Skin epidermis (tissue), 12 donors: ENCODE results near the gene POLDIP3.

Experiments used
- H3K27ac ChIP-seq, 21 experiments: fragments of 200-600 bp; sonication (generic) in 11 of 21; one replicate each; pipeline ENCODE4 v1.5.0; 2020; ENCODE audit warnings: mild to moderate bottlenecking in 3 of 21, inconsistent platforms in 2 of 21, moderate library complexity in 2 of 21
- H3K4me3 ChIP-seq, 7 experiments: fragments of 200-600 bp; sonication (generic) in 2 of 7; one replicate each; pipeline ENCODE4 v1.5.0; 2020; ENCODE audit warnings: inconsistent platforms in 2 of 7, mild to moderate bottlenecking in 2 of 7, moderate library complexity in 1 of 7

The POLDIP3 gene, protein sequence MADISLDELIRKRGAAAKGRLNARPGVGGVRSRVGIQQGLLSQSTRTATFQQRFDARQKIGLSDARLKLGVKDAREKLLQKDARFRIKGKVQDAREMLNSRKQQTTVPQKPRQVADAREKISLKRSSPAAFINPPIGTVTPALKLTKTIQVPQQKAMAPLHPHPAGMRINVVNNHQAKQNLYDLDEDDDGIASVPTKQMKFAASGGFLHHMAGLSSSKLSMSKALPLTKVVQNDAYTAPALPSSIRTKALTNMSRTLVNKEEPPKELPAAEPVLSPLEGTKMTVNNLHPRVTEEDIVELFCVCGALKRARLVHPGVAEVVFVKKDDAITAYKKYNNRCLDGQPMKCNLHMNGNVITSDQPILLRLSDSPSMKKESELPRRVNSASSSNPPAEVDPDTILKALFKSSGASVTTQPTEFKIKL

DNA sequence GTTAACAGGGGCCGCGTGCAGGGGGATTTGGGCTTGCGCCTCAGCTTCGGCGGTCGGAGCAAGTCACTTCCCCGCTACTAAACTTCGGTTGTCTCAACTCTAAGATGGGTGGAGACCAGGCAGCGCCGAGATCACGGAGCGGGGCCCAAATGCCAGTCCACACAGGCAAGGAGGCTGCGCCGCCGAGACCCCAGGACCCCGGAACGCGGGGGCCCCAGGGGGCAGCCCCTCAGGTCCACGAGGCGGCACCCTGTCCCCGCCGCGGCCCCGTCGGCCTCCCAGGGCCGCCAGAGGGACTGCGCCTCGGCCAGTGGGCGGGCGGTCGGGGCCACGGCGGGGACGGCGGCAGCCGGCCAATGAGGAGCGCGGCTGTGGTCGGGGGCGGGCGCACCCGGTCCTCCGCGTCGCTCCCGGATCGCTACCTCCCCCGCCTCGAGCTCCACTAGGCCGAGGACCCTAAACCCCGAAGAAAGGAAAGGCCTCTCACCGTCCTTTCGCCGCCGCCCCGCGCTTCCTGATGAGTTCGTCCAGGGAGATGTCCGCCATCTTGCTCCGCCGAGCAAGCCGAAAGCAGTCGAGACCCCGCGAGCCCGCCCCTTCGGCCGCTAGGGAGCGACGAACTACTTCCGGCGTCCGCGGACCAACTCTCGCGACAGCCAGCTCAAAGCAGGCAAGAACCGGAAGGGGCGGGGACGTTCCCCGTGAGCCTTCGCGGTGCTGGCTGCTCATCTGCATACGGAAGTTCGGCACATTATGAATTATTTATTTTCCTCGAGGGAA is at the start of gene POLDIP3:
Gene POLDIP3 (minus strand): TSS at position 572 of the 780 bp plus-strand sequence. CDS start 26 bp downstream, at position 546.
- Histone ChIP-seq H3K4me3 (peak within 1 kb of the TSS; percentile 62 to 82 (median 78)), H3K27ac (peak within 1 kb of the TSS; percentile 89 to 99 (median 97))

DNA sequence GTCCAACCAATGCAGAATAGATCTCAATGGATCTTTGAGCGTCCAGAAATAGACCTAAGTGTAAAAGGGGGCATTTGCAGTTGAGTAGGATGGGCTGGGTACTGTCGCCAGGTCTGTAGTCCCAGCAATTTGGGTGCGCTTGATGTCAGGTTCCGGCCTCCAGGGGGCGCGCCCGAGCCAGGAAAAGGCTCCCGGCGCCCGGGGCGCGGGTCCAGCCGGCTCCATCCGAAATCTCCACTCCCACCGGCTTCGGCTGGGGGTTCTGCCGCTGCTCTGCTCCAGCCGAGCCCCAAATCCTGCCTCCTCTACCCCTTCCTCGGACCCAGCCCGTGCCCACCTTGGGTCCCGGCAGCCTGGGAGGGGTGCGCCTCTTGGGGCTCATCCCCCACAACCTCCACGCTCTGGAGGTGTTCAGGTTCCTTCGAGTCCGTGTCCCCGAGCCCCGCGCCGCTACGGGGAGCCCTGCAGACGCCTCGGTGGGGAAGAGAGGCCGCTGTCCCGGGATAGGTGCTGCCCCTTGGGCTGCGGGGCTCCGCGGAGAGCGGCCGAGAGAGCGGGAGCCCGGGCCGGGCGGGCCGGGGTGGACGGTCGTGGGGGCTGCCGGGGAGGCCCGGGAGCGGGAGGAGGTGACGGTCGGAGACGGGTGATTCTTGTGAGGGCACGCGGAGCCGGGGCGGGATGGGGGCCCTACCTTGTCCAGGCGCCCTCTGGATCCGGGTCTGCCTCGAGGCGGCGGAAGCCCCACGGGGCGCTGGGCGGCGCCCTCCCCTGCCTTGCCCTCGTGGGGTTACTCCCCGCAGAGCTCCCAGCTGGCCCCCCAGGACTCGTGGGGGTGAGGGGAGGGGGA is 47.5 kb upstream of the POLDIP3 start:
- peak overlapping the region in 14 of 21 experiments; percentile 1 to 79 (median 60) for H3K27ac ChIP-seq
- peak overlapping the region; percentile 26 to 43 (median 37) for H3K4me3 ChIP-seq

DNA sequence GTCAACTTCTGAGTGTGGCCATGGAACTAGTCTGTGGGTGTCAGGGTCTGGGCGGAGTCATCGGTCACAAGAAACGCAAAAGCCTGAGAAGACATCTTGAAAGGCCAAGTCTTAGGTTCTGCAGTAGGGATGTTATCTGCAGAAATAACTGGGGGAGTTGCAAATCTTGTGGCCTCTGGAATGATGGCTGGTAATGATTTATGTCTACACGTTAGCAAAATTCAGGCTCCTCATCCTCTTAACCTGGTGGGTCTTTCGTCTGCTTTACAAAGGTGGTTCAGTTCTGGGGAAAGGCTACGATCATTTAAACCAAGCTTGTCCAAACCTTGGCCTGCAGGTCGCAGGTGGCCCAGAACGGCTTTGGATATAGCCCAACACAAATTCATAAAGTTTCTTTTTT is 41.9 kb upstream of the POLDIP3 start:
- Histone ChIP-seq H3K4me3 (no peak overlapping the region), H3K27ac (no peak overlapping the region)

DNA sequence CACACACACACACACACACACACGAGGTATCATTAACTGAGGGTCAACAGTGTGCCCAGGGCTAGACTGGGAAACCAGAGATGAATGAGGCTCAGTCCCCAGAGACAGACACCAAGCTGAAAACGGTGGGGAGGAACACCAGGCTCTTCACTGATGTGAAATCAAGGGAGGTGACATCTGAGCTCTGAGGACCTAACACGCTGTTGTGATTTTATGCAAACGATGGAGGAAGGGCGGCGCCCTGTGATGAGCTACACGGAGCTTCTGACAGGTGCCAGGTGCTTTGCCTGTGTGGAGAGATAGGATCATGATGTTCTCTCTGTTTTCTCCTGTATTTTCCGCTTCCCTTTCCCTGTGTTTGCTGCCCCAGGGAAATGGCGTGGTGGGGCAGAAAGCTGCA is 41.0 kb upstream of the POLDIP3 start:
- peak overlapping the region in 2 of 21 experiments; percentile 10 to 36 for H3K27ac ChIP-seq
- no peak overlapping the region for H3K4me3 ChIP-seq

DNA sequence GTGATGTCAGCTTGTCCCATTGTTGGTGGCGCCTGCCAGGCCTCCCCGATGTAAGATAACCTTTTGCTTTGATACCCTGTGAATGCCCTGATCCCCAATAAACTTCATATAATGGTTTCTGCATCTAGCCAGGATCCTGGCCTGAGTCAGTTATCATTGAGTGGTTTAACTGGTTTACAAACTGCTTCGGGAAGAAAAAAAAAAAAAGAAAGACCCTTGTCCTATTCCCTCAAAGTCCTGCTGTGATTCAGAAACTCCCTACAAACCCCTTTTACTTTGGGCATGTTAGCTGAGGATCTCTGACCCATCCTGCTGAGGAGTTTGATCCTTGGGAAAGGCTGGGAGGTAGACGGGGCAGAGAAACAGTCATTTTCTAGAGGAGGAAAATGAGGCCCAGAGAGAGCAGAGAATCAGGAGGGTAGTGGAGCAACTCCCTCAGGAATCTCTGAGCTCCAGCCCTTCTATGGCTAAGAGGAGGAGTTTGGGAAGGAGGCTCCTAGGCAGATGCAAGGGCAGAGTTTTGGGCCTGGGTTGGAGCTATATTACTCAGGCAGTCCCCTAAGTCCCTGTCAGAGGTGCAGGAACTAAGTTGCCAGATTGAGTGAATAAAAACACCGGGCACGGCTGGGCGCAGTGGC is 39.9 kb upstream of the POLDIP3 start:
- Histone ChIP-seq H3K27ac (no peak overlapping the region), H3K4me3 (no peak overlapping the region)

DNA sequence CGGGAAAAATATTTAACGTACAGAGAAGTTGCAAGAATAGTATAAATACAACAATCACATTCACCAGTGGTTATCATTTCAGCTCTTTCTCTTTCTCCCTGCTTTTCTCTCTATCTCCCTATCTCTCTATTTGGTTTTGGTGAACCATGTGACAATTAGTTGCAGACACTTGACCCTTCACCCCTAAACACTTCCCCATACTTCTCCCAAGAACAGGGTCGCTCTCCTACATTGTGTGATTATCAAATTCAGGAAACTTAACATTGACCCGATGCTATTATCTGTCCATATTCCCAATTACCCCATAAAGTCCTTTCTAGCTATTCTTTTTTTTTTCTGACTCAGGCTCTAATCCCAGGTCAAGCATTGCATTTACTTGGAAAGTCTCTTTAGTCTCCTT is 39.3 kb upstream of the POLDIP3 start:
- Histone ChIP-seq H3K27ac (no peak overlapping the region), H3K4me3 (no peak overlapping the region)

DNA sequence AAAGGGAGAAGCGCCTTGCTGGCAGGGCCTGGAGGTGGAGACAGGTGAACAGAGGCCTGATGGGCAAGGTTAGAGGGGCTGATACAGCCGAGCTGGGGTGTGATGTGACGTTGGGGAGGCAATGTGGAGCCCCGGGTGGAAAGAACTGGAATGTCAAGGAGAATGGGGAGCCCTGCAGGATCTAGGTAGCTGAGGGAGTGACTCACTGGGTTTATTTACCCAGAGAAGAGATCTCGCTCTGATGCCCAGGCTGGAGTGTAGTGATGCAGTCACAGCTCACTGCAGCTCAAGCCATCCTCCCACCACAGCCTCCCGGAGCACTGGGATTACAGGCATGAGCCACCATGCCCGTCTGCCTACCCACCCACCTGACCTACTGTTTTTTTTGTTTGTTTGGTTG is 36.5 kb upstream of the POLDIP3 start:
- no peak overlapping the region for H3K4me3 ChIP-seq
- no peak overlapping the region for H3K27ac ChIP-seq

DNA sequence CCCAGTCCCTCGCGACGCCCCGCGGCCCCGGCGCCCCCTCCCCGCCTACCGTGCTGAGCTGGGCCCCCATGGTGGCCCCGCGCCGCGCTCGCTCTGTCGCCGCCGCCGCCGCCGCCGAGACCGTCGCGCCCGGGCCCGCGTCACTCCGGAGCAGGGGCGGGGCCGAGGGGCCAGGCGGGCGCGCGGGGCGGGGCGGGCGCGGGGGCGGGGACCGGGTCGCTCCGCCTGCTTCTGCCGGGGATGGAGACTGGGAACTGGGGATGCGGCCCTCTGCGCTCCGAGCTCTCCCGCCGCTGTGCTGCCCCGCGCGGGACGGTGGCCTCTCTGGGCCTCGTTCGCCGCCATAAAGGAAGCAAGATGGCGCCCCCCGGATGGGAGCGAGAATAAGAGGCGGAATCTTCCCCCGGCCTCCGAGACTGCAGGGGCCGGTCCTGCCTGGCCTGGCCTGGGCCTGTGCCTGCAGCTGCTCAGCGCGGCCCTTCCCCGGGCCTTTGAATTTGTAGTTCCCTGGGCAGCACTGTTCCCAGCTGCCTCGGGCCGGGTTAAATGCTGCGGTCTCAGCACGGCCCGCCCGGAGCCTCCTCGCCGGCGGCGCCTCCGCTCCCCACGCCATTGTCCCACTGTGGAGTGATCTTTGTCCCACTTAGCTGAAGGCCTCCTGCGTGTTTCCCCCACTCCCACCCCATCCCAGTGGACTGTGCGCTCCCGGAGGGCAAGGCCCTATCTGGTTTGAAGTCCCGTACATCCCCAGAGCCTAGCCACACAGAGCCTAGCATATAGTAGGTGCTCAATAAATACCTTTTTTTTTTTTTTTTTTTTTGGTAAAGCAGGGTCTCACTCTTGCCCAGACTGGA is 34.8 kb upstream of the POLDIP3 start, which contains the start of gene CYB5R3:
Gene CYB5R3 (minus strand): TSS at position 147 of the 854 bp plus-strand sequence. CDS start 77 bp downstream, at position 70.
- Histone ChIP-seq H3K4me3 (peak within 1 kb of the TSS; percentile 84 to 99 (median 91)), H3K27ac (peak within 1 kb of the TSS; percentile 85 to 98 (median 93))

DNA sequence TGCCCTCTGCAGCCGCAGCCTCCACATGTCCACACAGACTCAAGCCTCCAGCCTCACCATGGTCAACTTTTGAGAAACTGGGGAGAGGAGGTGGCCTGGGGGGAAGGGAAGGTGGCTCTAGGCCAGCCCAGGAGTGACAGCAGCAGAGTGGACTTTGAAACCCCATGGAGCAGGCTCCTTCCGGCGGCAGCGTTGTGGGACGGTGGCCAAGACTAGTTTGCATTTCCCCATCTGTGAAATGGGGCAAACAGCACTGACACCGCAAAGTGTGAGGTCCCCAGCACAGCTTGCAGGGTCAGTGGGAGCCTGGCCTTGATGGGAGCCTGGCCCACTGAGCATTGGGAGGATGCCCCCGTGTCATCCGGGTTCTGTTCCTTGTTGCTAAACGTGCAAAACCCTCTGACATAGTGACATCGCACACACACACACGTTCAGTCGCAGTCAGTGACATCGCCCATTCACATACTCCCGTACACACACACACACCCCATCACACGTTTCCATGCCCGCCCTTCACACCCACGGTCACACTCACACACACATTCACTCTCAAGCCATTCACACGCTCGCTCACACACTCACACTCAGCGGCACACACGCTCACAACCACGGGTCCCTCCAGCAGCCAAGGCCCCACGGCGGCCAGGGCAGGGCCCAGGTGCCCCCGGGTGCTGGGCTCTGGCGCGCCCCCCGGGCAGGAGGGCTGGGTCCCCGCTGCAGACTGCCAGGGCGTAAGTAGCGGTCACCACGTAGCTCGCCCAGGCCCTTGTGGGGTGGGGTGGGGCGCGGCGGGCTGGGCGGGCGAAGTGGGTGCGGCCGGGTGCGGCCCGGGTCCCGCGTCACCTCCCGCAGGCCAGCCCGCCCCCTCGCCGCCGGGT is 33.9 kb upstream of the POLDIP3 start:
- Histone ChIP-seq H3K27ac (peak overlapping the region; percentile 83 to 98 (median 93)), H3K4me3 (peak overlapping the region; percentile 84 to 99 (median 91))

DNA sequence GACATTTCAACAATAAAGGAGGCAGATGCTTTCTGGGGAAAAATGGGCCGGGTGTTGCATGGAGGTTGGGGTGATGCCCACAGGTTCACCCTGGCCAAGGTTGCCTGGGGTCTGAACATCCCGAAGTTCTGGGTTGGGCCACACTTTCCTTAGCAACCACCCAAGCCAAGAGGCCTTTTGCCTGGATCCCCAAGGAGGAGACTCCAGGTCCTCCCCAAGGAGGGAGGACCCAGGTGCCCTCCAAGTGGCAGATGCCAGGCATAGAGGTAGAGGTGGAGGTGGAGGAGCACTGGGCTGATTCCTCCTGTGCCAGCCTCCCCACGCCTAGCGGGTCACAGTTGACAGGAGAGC is 33.3 kb upstream of the POLDIP3 start:
- Histone ChIP-seq H3K4me3 (peak overlapping the region; percentile 84 to 99 (median 91)), H3K27ac (peak overlapping the region in 18 of 21 experiments; percentile 83 to 98 (median 94))

DNA sequence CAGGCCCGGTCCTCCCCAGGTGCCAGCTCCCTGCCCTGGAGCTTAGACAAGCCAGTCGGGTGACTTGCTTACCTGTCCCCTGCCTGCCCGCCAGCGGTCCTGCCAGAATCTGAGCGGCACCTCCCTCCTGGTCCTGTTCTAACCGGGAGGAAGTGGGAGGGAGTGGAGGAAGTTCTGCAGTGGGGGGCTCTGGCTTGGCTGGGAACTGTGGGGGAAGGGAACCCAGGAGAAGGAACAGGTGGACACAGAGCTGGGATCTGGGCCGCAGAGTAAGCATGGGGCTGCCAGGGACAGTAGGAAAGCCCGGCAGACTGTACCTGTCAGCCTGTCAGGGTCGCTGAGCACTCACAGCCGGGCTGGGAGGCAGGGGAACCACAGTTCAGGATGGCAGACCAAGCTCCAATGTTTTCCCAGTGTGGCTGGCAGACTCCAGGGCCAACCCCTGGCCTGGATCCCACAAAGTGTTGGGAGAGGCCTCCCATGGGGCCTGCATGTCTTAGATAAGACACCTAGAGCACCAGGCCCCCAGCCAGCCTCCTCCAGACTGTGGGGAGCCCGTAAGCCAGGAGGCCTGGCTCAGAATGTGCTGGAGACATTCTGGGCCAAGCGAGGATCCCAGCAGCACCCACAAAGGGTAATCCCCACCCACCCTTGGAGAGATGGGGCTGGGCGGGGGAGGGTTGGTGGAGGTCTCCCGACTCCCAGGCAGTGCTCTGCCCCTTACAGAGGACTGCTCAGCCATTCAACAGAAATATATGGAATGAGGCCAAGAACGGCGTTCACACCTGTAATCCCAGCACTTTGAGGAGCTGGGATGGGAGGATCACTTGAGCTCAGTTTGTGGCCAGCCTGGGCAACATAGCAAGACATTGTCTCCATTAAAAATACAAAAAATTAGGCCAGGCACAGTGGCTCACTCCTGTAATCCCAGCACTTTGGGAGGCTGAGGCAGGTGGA is 32.2 kb upstream of the POLDIP3 start:
- peak overlapping the region in 20 of 21 experiments; percentile 3 to 97 (median 78) for H3K27ac ChIP-seq
- peak overlapping the region in 3 of 7 experiments; percentile 0 to 24 (median 5) for H3K4me3 ChIP-seq

DNA sequence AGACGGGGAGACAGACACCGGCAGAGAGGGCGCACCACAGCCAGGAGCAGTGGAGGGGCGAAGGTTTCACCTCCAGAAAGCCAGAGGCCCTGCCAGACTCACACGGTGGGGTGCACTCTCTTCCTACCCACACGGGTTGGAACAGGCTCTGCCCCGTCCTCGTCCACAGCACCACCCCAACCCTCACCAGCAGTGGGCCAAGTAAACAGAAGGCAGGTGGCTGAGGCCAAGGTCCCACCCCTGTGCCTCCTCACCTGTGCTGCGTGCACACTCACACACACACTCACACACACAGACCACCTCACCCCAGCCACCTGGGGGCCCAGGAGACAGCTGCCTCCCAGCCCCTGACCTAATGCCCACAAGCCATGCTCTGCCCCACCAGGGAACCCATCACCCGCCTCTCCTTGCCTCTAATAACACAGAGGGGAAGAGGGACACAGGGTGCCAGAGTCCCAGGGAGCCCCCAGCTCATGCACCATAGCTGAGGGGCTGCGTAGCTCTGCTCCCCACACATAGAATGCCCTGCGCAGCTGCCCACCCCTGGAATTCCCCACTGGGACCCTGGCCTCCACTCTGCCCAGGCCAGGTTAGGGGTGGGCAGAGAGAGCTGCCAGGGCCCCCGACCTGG is 31.4 kb upstream of the POLDIP3 start:
- peak overlapping the region in 3 of 7 experiments; percentile 0 to 24 (median 5) for H3K4me3 ChIP-seq
- peak overlapping the region; percentile 3 to 97 (median 78) for H3K27ac ChIP-seq

DNA sequence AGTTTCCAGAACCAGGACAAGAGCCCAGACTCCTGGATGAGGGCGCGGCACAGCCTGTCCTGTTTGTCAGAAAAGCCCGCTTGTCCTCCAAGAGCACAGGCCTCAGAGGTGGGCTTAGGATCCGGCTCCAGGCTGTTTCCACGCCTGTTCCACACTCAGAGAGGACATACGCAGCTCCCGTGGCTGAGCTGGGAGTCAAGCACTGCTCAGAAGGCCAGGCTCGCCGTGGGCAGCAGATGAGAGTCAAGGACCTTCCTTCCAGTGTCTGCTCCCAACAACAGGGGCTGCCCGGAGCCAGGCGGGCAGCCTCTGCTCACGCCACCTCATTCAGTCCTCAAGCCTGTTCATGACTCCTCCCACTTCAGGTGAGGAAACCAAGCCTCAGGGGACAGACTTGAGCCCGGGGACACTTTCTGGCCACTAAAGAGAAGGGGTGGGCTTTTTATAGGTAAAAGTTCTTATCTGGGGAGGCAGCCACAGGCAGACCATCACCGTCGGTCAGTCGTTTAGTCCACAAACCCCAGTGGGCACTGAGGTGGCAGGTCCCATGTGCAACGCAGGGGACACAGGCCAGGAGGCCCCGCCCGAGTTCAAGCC is 30.8 kb upstream of the POLDIP3 start:
- H3K27ac ChIP-seq = peak overlapping the region in 19 of 21 experiments; percentile 23 to 97 (median 78)
- peak overlapping the region in 2 of 7 experiments; percentile 5 to 24 for H3K4me3 ChIP-seq

DNA sequence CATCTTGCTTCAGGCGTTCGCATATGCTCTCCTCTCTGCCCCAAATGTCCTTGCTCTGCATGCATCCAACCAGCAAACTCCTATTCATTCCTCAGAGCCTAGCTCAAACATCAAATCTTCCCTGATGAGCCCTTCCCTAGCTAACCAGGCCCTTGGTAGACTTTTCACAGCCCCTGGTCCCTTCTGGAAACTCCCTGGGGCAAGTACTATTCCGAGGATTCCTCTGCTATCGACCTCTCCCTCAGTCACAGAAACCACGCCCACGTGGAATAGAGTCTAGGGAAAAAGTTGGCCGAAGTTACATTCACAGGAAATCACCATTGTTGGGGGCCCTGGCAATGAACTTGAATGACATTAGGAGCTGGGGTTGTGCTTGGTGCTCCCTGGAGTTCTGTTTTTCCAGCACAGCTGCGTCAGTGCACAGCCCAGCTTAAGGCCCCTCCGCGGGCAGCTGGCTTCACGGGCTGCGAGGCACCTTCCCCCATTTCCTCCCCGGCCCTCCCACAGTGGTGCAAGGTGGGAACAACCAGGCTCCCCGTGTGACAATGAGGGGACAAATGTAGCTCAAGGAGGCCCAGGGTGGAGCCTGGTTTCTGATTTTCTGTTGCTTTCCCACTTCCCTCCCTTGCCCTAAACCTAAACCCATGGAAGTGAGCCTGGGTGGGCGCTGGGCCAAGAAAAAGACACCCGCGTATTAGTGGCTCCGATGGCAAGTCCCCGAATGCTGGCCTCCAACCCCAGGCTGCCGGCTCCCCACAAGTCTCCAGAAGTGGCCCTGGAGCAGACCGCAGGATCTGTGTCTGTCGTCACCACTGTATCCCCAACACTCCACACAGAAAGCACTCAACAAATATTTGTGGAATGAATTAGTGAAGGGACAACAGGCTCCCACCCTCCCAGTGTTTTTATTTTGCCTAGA is 30.0 kb upstream of the POLDIP3 start:
- H3K27ac ChIP-seq = peak overlapping the region in 20 of 21 experiments; percentile 23 to 97 (median 78)
- peak overlapping the region in 1 of 7 experiments; percentile 24 for H3K4me3 ChIP-seq
